EH (cell line): ENCODE data around the gene WDR37.
"Not testable (repeated sequence)": the region's sequence is repeated elsewhere in the genome, so short reads cannot be mapped to it uniquely, and the experiment has no call there.

Experiments
- DNase-seq: peaks from one replicate; pipeline ENCODE4 v3.0.0-alpha.2; 2015; ENCODE audit warnings: low read depth

The WDR37 gene, protein sequence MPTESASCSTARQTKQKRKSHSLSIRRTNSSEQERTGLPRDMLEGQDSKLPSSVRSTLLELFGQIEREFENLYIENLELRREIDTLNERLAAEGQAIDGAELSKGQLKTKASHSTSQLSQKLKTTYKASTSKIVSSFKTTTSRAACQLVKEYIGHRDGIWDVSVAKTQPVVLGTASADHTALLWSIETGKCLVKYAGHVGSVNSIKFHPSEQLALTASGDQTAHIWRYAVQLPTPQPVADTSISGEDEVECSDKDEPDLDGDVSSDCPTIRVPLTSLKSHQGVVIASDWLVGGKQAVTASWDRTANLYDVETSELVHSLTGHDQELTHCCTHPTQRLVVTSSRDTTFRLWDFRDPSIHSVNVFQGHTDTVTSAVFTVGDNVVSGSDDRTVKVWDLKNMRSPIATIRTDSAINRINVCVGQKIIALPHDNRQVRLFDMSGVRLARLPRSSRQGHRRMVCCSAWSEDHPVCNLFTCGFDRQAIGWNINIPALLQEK

DNA sequence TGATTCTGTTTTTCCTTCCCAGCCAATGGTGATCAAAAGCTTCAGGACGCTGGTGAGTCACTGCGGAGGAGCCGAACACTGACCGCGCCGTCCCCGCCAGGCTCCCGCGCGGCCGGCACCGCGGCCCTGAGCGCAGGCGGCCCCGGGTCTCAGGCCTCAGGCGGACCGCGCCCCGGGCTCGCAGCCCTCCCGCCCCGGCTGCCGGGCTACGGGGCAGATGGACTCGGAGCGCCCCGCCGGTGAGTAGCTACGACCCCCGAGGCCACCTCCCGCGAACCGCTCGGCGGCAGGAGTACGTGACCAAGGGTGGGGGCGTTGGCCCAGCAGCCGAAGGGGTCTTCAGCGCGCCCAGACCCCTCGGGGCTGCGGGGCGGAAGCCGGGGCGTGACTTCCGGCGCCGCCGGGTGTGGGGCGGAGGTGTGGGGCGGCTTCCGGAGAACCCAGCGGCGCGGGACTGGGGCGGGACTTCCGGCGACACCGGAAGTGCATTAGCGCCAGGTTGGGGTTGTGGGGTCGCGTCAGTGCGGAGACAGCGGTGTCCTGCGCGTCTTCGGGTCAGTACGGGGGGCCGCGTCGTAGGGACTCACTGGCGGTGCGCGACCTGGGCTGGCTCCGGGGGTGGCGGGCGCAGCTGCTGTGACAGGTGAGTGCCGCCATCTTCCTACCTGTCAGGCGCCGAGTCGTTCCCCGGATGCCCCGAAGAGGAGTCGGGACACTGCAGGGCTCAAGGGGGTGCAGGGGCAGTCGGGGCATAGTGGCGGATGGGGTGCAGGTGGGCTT, at the start of gene WDR37:
WDR37 (plus strand) TSS at position 60 of the 780 bp plus-strand sequence. CDS start 15,771 bp downstream, outside the sequence.
- DNase-seq: peak; percentile 89

DNA sequence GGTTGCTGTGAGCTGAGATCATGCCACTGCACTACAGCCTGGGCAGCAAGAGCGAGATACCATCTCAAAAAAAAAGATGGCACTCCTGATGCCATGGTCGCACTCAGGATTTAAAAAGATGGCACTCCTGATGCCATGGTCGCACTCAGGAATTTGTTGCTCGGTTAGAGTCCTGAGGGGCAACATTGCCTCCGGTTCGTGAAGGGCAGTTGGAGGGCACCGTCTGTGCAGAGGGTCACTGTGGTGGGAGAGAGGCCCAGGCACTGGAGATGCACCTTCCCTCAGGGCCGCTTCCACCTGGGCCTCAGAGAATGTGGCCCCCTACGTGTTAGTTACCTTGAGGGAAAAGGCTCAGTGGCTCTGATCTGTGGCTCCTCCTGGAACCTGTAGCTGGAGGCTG, 49.6 kb upstream of the WDR37 start:
- no peak for DNase-seq

DNA sequence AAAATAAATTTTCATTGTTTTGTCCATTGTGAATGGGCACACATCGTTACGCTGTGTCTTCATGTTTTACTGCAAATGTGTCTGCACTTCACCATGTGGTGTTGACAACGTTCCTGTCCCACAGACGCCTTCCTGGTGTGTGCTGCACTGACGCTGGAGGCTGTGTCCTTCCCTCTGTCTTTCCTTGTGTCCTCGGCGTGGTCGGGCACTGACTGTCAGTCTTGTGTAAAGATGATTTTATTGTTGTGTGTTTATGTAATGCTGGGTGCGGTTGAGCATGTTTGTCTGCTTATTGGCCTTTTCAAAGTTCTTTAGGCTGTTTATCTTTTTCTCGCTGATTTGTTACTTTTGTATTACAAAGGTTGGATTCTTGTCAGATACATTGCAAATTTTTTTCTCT, 48.6 kb upstream of the WDR37 start:
- no peak for DNase-seq

DNA sequence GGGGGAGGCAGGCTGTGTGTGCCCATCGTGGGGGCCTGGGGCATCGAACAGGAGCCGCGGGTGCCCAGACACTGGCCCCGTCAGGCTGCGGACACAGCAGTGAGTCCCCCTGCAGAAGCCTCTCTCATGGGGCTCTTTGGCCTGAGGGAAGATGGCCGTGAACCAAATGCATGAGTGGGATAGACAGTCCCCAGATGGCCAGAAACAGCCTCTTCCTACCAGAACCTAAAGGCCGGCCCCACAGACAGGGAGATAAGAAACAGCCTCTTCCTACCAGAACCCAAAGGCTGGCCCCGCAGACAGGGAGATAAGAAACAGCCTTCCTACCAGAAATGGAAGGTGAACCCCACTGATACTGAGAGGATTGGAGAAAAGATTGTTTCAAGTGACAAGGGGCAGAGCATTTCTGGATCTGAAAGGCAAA, 47.1 kb upstream of the WDR37 start:
- DNase-seq: no peak

DNA sequence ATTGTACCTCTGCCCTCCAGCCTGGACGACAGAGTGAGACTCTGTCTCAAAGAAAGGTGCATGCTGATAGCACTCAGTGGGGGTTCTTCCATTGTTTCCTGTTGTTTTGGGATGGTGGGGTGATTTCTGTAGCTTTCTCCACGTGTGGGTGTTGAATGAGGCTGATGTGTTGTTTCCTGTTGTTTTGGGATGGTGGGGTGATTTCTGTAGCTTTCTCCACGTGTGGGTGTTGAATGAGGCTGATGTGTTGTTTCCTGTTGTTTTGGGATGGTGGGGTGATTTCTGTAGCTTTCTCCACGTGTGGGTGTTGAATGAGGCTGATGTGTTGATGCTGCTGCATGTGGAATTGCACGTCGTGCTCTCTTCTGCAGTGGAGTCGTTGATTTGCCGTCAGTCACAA, 46.2 kb upstream of the WDR37 start:
- not testable (repeated sequence) for DNase-seq

DNA sequence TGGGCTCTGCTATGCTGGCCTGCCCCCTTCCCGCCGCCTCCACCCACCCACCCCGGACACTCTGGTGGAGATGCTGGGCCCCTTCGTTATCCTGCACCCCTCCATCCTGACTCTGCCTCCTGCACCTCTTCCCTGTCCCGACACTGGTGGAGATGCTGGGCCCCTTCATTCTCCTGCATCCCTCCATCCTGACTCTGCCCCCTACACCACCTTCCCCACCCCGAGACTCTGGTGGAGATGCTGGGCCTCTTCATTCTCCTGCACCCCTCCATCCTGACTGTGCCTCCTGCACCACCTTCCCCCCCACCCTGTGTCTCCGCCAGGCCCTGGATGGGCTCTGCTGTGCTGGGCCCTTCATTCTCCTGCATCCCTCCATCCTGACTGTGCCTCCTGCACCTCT, 45.5 kb upstream of the WDR37 start:
- no peak for DNase-seq

DNA sequence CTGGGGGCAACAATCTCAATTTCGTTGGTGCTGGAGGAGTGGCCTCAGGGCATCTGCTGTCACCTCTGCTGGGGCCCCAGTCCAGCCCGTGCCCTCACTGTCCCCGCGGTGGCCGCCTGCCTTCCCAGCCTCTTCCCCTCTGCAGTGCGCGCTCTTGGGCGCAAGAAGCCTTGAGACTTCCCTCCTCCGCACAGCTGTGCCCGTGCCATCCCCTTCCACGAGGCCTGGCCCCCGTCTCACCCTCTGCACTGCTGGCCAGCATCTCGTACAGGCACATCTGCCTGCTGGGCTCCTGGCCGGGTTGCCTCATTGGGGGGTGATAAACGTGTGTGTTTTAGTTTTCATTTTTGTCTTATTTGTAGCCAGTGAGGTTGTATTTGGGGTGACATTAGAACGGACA, 44.5 kb upstream of the WDR37 start:
- DNase-seq: no peak

DNA sequence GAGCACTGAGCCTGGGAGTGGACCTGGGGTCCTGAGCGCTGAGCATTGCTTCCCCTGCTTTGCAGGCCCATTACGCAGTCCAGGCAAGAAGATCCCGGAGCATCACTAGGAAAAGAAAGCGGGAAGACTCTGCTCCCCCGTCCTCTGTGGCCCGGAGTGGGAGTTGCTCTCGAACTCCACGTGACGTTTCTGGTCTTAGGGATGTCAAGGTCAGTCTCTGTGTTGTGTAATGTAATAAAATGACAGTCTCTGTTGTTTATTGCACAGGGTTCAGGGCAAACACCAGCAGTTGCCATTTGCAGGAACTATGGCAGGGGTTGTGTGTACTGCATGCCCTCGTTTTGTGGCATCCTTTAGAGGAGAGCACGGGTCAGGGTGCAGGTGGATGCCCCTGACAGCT, 40.5 kb upstream of the WDR37 start:
- DNase-seq: no peak

DNA sequence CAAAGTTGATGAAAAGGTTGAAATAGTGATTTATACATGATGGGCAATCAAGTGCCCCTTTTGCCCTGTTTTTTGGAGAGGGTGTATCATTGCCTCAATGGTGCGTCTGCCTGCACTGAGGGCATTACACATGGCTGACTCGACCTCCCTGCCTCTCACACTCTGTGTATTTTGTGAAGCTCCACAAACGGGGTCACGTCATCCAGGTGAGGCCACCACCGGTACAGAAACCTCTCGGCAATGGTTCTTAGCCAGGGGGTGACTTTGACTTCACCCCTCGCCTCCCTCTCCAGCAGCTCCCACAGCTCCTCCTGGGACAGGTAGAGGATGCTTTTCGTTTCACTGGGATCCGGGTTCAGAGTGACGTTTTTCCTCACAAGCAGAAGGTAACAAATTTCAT, 36.8 kb upstream of the WDR37 start:
- no peak for DNase-seq

DNA sequence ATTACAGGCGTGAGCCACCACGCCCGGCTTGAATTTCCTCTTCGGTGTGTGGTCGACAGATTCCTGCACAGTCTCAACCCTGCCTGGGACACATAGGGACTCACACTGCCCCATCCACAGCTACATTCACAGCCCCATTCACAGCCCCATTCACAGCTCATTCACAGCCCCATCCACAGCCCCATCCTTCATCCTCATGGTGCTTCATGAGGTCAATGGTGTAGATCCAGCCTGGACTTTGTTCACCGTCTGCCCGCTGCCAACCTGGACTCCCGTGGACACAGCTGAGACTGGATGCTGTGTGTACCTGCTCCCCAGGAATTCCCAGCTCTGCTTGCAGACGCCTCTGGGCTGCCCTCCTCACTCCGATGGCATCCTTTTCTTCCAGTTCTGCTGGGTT, 35.7 kb upstream of the WDR37 start:
- DNase-seq: no peak

DNA sequence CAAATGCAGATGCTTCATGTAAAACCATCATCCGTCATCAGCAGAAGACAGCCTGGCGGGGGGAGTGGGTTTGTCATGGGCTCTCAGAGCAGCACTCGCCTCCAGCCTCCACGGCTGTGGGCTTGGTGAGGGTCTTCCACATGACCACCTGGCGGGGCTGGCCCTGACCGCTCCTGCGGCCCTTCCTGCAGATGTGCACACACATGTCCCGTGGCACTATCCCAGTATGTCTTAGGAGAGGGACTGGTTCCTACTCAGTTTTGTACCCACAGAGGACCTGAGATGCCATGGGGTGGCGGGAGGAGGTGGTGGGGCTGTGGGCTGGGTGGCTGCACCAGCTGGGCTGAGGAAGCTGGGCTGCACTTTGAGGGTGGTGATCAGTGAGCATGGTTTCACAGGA, 35.2 kb upstream of the WDR37 start:
- DNase-seq: no peak

DNA sequence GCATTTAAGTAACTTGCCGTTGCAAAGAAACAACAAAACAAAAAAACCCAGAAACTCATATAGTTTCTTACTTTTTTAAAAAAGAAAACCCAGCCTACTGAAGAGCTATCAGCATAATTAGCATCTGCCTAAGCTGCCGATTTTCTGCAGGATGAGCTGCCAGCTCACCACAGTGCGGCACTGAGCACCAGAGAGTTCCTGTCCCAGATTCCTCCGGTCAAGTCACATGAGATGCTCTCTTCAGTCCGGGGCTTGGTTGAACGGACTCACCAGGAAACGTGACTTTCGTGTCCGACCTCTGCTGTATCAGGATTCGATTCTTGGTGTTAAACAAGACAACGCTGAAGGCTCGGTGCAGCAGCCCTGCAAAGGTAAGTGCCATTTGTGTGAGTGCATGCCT, 33.8 kb upstream of the WDR37 start:
- no peak for DNase-seq

DNA sequence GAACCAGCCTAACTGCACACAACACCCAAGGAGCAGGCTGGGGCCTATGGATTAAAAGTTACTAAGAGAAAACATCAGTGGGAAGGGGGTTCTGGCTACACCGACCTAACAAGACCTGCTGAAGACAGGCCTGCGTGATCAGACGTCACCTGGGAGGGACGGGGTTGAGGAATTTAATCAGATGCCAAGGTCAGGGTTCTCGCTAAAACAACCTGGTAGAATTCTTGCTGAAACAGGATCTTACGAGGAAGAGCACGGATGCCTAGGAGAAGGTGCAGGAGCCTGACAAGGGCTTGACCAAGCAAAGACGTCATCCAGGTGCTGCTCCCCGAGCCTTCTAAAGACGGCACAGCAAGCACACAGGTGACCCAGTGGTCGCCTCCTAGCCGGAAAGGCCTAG, 32.1 kb upstream of the WDR37 start:
- DNase-seq: no peak

DNA sequence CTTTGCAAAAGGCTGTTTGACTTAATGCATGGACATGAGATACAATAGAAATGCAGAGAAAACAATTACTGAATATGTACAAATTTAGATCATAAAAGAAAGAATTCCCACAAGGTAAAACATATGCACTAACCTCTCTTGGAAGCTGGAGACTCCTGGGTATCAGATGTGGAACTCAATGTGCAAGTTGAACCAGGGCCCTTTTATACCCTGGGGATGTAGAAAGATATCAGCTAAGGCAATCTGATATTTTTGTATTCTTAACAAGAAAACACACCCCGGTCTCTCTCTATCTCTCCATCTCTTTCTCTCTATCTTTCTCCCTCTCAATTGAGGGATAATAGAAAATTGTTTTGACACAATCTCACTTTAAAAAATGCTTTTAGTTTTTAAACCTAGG, 30.5 kb upstream of the WDR37 start, which contains the start of gene IDI2:
IDI2 (minus strand) TSS at position 177 of the 400 bp plus-strand sequence. CDS start 1,136 bp downstream, outside the sequence.
- DNase-seq: no peak

DNA sequence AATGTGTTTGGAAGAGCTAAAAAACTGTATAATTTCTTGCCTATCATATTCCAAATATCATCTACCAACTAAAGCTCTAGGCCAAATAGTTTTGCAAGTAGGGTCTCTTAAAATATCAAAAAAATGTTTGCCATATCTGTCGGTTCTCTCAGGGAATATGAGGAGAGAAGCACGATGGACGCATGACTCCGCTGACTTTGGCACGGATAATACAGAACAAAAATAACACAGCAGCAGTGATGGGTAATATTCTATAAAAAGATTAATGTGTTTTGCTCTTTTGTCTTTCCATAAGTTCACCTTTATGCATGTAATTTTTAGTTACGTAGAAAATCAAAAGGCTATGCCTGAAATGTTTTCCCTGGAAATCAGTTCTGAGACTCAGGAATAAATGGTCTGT, 29.6 kb upstream of the WDR37 start:
- DNase-seq: no peak

DNA sequence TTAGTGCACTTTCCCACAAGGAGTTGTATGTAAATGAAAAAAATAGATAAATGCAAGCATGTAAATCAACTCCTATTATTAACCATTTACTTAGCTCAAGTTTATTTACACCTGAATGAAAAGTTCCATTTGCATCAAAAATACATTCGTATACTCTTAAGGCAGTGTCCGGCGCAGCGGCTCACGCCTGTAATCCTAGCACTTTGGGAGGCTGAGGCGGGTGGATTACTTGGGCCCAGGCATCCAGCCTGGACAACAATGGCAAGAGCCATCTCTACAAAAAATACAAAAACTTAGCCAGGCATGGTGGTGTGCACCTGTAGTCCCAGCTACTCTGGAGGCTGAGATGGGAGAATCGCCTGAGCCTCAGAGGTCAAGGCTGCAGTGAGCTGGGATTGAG, 26.3 kb upstream of the WDR37 start:
- DNase-seq: no peak

DNA sequence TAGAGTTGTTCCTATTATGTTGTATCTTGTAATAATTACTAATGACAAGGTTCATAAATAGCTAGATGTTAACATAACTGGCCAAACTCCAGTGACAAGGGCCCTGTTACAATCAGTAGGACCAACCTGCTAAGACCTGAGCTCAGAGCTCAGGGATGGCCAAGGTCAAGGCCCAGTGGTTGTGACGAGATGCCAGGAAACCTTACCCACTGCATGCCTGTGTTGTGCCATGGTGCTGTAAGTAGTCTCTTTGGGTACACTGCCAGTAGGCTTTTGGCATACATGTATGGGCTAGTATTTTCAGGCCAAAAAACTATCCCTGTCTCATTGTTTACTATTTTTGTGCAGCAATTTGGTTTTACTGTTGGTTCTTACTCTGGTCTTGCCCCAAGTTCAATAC, 22.6 kb upstream of the WDR37 start:
- DNase-seq: no peak

DNA sequence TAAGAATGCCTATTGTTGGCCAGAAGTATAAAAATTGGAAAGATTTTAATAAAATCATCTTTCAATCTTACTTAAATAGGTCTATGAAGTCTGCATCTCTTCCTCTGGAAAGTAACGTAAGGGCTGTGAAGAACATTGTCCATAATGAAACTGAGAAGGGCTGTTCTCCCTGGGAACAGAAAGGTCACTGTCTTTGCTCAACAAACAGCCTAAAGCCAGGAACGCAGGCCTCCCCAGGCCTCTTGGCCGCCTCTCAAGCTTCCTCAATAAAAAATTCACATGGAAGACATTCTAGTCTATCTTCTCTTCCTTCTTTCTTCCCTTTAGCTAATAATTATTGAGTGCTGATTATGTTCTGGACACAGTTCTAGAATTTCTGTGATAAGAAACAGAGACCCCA, 21.4 kb upstream of the WDR37 start:
- peak; percentile 36 for DNase-seq

DNA sequence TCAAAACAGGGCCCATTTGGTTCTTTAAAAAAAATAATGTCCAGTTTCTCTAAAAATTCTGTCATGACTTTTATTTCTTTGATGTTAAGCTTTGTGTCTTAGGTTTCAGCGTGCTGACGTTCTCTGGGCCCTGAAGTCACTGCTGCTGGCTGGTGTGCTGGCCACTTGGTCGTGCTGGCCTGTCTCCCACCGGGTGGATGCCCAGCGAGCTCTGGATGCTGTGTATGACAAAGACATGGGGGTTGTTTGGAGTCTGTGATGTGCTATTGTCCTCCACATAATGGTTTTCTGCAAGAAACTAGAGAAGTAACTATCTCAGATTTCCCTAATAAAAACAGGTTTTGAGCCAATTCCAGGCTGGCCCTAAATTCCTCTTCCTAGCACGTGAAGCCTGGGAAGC, 21.0 kb upstream of the WDR37 start:
- peak; percentile 16 for DNase-seq

DNA sequence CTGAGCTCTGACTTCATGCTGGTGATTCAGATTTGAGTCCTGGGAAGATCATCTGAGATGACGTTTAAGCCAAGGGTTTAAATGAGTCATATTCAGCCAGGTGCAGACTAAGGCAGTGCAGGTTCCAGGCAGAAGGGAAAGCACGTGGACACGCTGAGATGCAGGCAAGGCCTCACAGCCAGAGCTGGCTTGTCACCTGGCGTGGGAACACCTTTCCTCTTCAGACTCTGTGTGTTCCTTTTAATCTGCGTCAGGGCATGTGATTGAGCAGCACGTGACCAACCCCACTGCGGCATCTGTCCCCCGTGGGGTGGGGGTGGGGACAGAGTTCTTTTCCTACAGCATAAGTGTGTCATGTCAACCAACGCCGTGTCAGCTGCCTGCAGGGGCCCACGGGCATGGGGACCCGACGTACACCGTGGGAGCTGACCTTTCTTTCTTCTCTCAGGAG, 19.8 kb upstream of the WDR37 start:
- peak; percentile 6 for DNase-seq

DNA sequence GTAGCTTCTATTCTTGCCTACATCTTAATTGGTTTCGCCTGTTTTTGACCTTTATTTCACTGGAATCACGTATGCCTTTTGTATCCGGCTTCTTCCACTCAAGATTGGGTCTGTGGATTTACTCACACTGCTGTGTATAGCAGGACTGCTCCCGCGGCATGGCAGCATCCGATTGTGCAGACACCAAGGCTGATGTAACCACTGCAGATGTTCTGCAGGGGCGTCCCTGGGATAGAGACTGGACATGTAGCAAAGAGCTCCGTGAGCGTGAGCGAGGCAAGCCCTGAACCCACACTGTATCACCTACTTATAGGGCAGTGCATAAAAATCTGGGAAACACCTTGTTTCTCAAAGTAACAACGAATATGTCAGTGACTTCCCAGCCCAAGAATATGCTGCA, 19.1 kb upstream of the WDR37 start:
- no peak for DNase-seq

DNA sequence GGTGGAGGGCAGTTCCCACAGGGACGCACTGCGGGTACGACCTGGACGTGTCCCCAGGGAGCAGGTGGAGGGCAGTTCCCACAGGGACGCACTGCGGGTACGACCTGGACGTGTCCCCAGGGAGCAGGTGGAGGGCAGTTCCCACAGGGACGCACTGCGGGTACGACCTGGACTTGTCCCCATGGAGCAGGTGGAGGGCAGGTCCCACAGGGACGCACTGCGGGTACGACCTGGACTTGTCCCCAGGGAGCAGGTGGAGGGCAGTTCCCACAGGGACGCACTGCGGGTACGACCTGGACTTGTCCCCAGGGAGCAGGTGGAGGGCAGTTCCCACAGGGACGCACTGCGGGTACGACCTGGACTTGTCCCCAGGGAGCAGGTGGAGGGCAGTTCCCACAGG, 17.4 kb upstream of the WDR37 start:
- not testable (repeated sequence) for DNase-seq

DNA sequence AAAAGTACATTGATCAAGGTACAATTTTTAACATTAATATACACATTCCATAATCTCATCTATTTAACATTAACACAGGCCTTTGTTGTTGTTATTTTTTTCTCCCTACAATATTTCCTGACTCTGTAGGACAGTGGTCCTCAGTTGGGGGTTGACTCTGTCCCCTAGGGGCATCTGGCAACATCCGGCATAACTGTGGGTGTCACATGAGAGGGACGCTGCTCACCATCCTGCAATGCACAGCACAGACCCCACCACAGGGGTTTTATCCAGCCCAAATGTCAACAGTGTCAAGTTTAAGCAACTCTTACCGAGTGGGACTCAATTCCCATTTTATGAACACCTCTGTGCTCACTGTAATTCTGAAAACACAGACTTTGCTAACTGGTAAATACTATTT, 16.1 kb upstream of the WDR37 start:
- DNase-seq: no peak
